Activated naive CD8-positive, alpha-beta T cell treated with anti-CD3 and anti-CD28 coated beads, Interleukin-2, amount 50 U/mL, for 24 hours (primary cell): ENCODE measurements around the gene TUBB.
"Not testable (repeated sequence)": the region's sequence is repeated elsewhere in the genome, so short reads cannot be mapped to it uniquely, and the experiment has no call there.

Experiments
- ATAC-seq: fragments of 150-1000 bp; cut with Tn5 transposase; one replicate; pipeline ENCODE4 v1.10.0; 2021
- DNase-seq: peaks from one replicate; pipeline ENCODE4 v3.0.0; 2021
- H3K27ac Mint-ChIP-seq: one replicate; pipeline ENCODE4 v1.8.0; 2021; ENCODE audit warnings: mild to moderate bottlenecking, mixed read lengths
- H3K27me3 Mint-ChIP-seq: one replicate; pipeline ENCODE4 v1.8.0; 2021; ENCODE audit warnings: mixed read lengths
- H3K36me3 Mint-ChIP-seq: one replicate; pipeline ENCODE4 v1.8.0; 2021; ENCODE audit warnings: low read depth, mixed read lengths
- H3K4me1 Mint-ChIP-seq: one replicate; pipeline ENCODE4 v1.8.0; 2021; ENCODE audit warnings: mixed read lengths
- H3K4me3 Mint-ChIP-seq: one replicate; pipeline ENCODE4 v1.8.0; 2021; ENCODE audit warnings: mild to moderate bottlenecking, moderate library complexity, mixed read lengths
- H3K9me3 Mint-ChIP-seq: one replicate; pipeline ENCODE4 v1.8.0; 2021; ENCODE audit warnings: mixed read lengths

The TUBB gene

GRCh38 chr6:30703821-30704220, 16.3 kb upstream of the TUBB start:
- Mint-ChIP-seq H3K4me1 (no peaks in the 10 kb centered on the region), H3K27me3 (no peaks in the 10 kb centered on the region), H3K27ac (no peak overlapping the region), H3K9me3 (no peaks in the 10 kb centered on the region), H3K36me3 (peaks cover 42% of the 10 kb centered on the region), H3K4me3 (no peak overlapping the region)
- DNase-seq (no peak), ATAC-seq (no peak)

GRCh38 chr6:30705620-30706019, 14.5 kb upstream of the TUBB start:
- H3K36me3 Mint-ChIP-seq = peaks cover 35% of the 10 kb centered on the region
- no peak overlapping the region for H3K4me3 Mint-ChIP-seq
- ATAC-seq = no peak
- DNase-seq = no peak
- no peaks in the 10 kb centered on the region for H3K4me1 Mint-ChIP-seq
- no peak overlapping the region for H3K27ac Mint-ChIP-seq
- H3K27me3 Mint-ChIP-seq = no peaks in the 10 kb centered on the region
- H3K9me3 Mint-ChIP-seq = no peaks in the 10 kb centered on the region

- no peak overlapping the region for H3K4me3 Mint-ChIP-seq
These were observed 12.8 kb upstream of the TUBB start for GRCh38 chr6:30707281-30707850.

GRCh38 chr6:30709101-30709868, 10.9 kb upstream of the TUBB start:
- H3K4me1 Mint-ChIP-seq = peaks cover 12% of the 10 kb centered on the region
- H3K9me3 Mint-ChIP-seq = no peaks in the 10 kb centered on the region
- no peak overlapping the region for H3K4me3 Mint-ChIP-seq
- H3K27ac Mint-ChIP-seq = no peak overlapping the region
- no peaks in the 10 kb centered on the region for H3K27me3 Mint-ChIP-seq
- ATAC-seq (no peak), DNase-seq (no peak)
- peaks cover 52% of the 10 kb centered on the region for H3K36me3 Mint-ChIP-seq

More at GRCh38 chr6:30707281-30707850, 12.8 kb upstream of the TUBB start:
- peaks cover 43% of the 10 kb centered on the region for H3K36me3 Mint-ChIP-seq
- H3K4me1 Mint-ChIP-seq = peaks cover 7% of the 10 kb centered on the region
- no peak overlapping the region for H3K27ac Mint-ChIP-seq
- ATAC-seq (no peak), DNase-seq (no peak)
- H3K9me3 Mint-ChIP-seq = no peaks in the 10 kb centered on the region
- H3K27me3 Mint-ChIP-seq = no peaks in the 10 kb centered on the region

- Mint-ChIP-seq H3K36me3 (peaks cover 57% of the 10 kb centered on the region), H3K27me3 (no peaks in the 10 kb centered on the region), H3K27ac (no peak overlapping the region), H3K4me1 (peaks cover 31% of the 10 kb centered on the region), H3K4me3 (no peak overlapping the region), H3K9me3 (no peaks in the 10 kb centered on the region)
- peak; percentile 22 for ATAC-seq
- DNase-seq = no peak
These were observed 8.3 kb upstream of the TUBB start for GRCh38 chr6:30711758-30712380.

GRCh38 chr6:30712441-30712945, 7.7 kb upstream of the TUBB start:
- Mint-ChIP-seq H3K4me3 (no peak overlapping the region), H3K4me1 (peaks cover 35% of the 10 kb centered on the region), H3K36me3 (peaks cover 56% of the 10 kb centered on the region), H3K27ac (no peak overlapping the region), H3K27me3 (no peaks in the 10 kb centered on the region), H3K9me3 (no peaks in the 10 kb centered on the region)
- DNase-seq (no peak), ATAC-seq (no peak)

- H3K27me3 Mint-ChIP-seq = no peaks in the 10 kb centered on the region
- H3K36me3 Mint-ChIP-seq = peaks cover 48% of the 10 kb centered on the region
- no peak overlapping the region for H3K27ac Mint-ChIP-seq
- DNase-seq = no peak
- ATAC-seq = no peak
- H3K4me1 Mint-ChIP-seq = peaks cover 50% of the 10 kb centered on the region
- H3K9me3 Mint-ChIP-seq = no peaks in the 10 kb centered on the region
- H3K4me3 Mint-ChIP-seq = no peak overlapping the region
These were observed 5.9 kb upstream of the TUBB start for GRCh38 chr6:30714263-30714662.

- DNase-seq (no peak), ATAC-seq (no peak)
- peaks cover 54% of the 10 kb centered on the region for H3K4me1 Mint-ChIP-seq
- peak overlapping the region; percentile 97 for H3K27ac Mint-ChIP-seq
- H3K9me3 Mint-ChIP-seq = no peaks in the 10 kb centered on the region
- peak overlapping the region; percentile 94 for H3K4me3 Mint-ChIP-seq
- H3K36me3 Mint-ChIP-seq = peaks cover 50% of the 10 kb centered on the region
- H3K27me3 Mint-ChIP-seq = no peaks in the 10 kb centered on the region
These were observed 3.3 kb upstream of the TUBB start for GRCh38 chr6:30716879-30717128.

GRCh38 chr6:30717129-30717844, 2.9 kb upstream of the TUBB start, which contains the start of gene MDC1:
Gene MDC1 (minus strand): TSS chr6:30717281. CDS start chr6:30715175, 2,106 bp downstream.
- ATAC-seq = peak; percentile 80
- peak; percentile 98 for DNase-seq
- Mint-ChIP-seq H3K4me1 (peaks cover 54% of the 10 kb centered on the region), H3K36me3 (peaks cover 50% of the 10 kb centered on the region), H3K9me3 (no peaks in the 10 kb centered on the region), H3K27me3 (no peaks in the 10 kb centered on the region), H3K27ac (peak within 1 kb of the TSS; percentile 97), H3K4me3 (peak within 1 kb of the TSS; percentile 96)

- H3K27me3 Mint-ChIP-seq, ATAC-seq, DNase-seq, H3K9me3 Mint-ChIP-seq: not testable (repeated sequence)
- peak overlapping the region; percentile 96 for H3K4me3 Mint-ChIP-seq
- H3K4me1 Mint-ChIP-seq = peaks cover 56% of the 10 kb centered on the region
- peaks cover 50% of the 10 kb centered on the region for H3K36me3 Mint-ChIP-seq
- H3K27ac Mint-ChIP-seq = peak overlapping the region; percentile 97
These were observed 2.1 kb upstream of the TUBB start for GRCh38 chr6:30717845-30718720.

- no peaks in the 10 kb centered on the region for H3K27me3 Mint-ChIP-seq
- H3K9me3 Mint-ChIP-seq = no peaks in the 10 kb centered on the region
- peak overlapping the region; percentile 96 for H3K4me3 Mint-ChIP-seq
- H3K36me3 Mint-ChIP-seq = peaks cover 55% of the 10 kb centered on the region
- no peak for DNase-seq
- peak overlapping the region; percentile 98 for H3K27ac Mint-ChIP-seq
- peaks cover 68% of the 10 kb centered on the region for H3K4me1 Mint-ChIP-seq
- no peak for ATAC-seq
These were observed 796 bp upstream of the TUBB start for GRCh38 chr6:30719356-30719755.

GRCh38 chr6:30720738-30721197, 616 bp downstream of the TUBB start:
- peaks cover 58% of the 10 kb centered on the region for H3K36me3 Mint-ChIP-seq
- no peaks in the 10 kb centered on the region for H3K9me3 Mint-ChIP-seq
- H3K4me1 Mint-ChIP-seq = peaks cover 69% of the 10 kb centered on the region
- H3K4me3 Mint-ChIP-seq = peak overlapping the region; percentile 96
- no peaks in the 10 kb centered on the region for H3K27me3 Mint-ChIP-seq
- DNase-seq (peak; percentile 71), ATAC-seq (no peak)
- peak overlapping the region; percentile 98 for H3K27ac Mint-ChIP-seq

GRCh38 chr6:30721198-30722024, 1.3 kb downstream of the TUBB start:
- Mint-ChIP-seq H3K4me1 (peaks cover 63% of the 10 kb centered on the region), H3K4me3 (peak overlapping the region; percentile 96), H3K27me3 (no peaks in the 10 kb centered on the region), H3K36me3 (peaks cover 60% of the 10 kb centered on the region), H3K27ac (peak overlapping the region; percentile 98), H3K9me3 (no peaks in the 10 kb centered on the region)
- peak; percentile 13 for ATAC-seq
- DNase-seq = peak; percentile 98
